Suppressor macrophage treated with lipopolysaccharide for 1 hour (primary cell): ENCODE measurements around the gene SREBF1.

Experiments used
- DNase-seq, 3 donors: peaks; one replicate each; pipeline ENCODE4 v3.0.0-alpha.2; 2020 to 2022

The SREBF1 gene

GRCh38 chr17:17836818-17837379, at the start of gene SREBF1:
TSS of gene SREBF1 (minus strand) at chr17:17836986. CDS start at chr17:17836817, 169 bp downstream.
- peak; percentile 64 to 88 (median 75) for DNase-seq

- no peak for DNase-seq
These were observed 49.4 kb upstream of the SREBF1 start for GRCh38 chr17:17886226-17886625.

GRCh38 chr17:17884391-17885357, 47.9 kb upstream of the SREBF1 start:
- DNase-seq, result no peak

GRCh38 chr17:17883801-17884200, 47.0 kb upstream of the SREBF1 start:
- DNase-seq, result no peak

GRCh38 chr17:17882082-17882581, 45.3 kb upstream of the SREBF1 start:
- DNase-seq, result no peak

GRCh38 chr17:17880577-17881196, 43.9 kb upstream of the SREBF1 start:
- peak; percentile 21 to 47 (median 26) for DNase-seq

- DNase-seq, result no peak
These were observed 41.0 kb upstream of the SREBF1 start for GRCh38 chr17:17877529-17878358.

- no peak for DNase-seq
These were observed 40.3 kb upstream of the SREBF1 start for GRCh38 chr17:17876959-17877528.

GRCh38 chr17:17874478-17874877, 37.7 kb upstream of the SREBF1 start:
- DNase-seq, result no peak

- DNase-seq, result no peak
These were observed 36.7 kb upstream of the SREBF1 start for GRCh38 chr17:17873450-17873991.

- no peak for DNase-seq
These were observed 36.0 kb upstream of the SREBF1 start for GRCh38 chr17:17872547-17873345.

GRCh38 chr17:17871913-17872312, 35.1 kb upstream of the SREBF1 start:
- DNase-seq, result no peak

- no peak for DNase-seq
These were observed 33.5 kb upstream of the SREBF1 start for GRCh38 chr17:17870247-17870646.

- DNase-seq, result no peak
These were observed 32.1 kb upstream of the SREBF1 start for GRCh38 chr17:17868641-17869522.

GRCh38 chr17:17866897-17867296, 30.1 kb upstream of the SREBF1 start:
- no peak for DNase-seq

GRCh38 chr17:17866425-17866824, 29.6 kb upstream of the SREBF1 start:
- no peak for DNase-seq

- no peak for DNase-seq
These were observed 28.2 kb upstream of the SREBF1 start for GRCh38 chr17:17865035-17865434.

- no peak for DNase-seq
These were observed 24.0 kb upstream of the SREBF1 start for GRCh38 chr17:17860766-17861107.

- DNase-seq, result peak; percentile 73 to 78 (median 76)
These were observed 23.4 kb upstream of the SREBF1 start for GRCh38 chr17:17859909-17860765.
